PC-3 (cell line): Measurements from ENCODE around the gene DIO1.

ENCODE experiments used
- EZH2 ChIP-seq: fragments of 300-600 bp; sonication (generic); IDR thresholded peaks from one replicate; pipeline ENCODE4 v1.6.1; 2017; ENCODE audit warnings: antibody characterized with exemption, mild to moderate bottlenecking, low read length; ENCODE audit not compliant: unreplicated experiment
- EZH2phosphoT487 ChIP-seq: fragments of 300-600 bp; sonication (generic); IDR thresholded peaks from 2 replicates; pipeline ENCODE4 v1.6.1; 2018; ENCODE audit warnings: mild to moderate bottlenecking, antibody characterized with exemption, low read length, borderline replicate concordance
- TF ChIP-seq, protein P1 (sequence below): fragments of 300-600 bp; sonication (generic); conservative IDR thresholded peaks from 2 replicates; pipeline ENCODE4 v1.5.1; 2017; ENCODE audit warnings: antibody characterized with exemption, low read depth, mild to moderate bottlenecking, low read length

DNA sequence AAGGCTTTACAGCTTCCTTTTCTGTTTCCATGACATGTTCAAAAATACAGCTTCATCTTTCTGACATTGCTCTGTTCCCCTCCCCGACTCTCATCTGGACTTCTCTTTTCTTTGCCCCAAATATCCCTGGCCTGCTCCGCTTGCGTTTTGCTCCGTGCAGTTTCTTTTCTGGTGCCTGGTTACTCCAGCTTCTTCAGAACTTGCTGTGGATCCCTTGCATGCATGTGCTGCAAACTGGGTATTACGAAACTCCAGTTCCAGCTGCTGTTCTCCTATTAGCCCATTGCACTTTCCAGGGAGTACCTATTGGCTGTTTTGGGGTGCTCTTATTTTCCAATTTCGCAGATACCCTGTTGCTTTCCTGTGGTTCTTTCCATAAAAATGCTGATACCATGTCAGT lies 46.0 kb upstream of the DIO1 start:
- TF ChIP-seq, protein P1, sequence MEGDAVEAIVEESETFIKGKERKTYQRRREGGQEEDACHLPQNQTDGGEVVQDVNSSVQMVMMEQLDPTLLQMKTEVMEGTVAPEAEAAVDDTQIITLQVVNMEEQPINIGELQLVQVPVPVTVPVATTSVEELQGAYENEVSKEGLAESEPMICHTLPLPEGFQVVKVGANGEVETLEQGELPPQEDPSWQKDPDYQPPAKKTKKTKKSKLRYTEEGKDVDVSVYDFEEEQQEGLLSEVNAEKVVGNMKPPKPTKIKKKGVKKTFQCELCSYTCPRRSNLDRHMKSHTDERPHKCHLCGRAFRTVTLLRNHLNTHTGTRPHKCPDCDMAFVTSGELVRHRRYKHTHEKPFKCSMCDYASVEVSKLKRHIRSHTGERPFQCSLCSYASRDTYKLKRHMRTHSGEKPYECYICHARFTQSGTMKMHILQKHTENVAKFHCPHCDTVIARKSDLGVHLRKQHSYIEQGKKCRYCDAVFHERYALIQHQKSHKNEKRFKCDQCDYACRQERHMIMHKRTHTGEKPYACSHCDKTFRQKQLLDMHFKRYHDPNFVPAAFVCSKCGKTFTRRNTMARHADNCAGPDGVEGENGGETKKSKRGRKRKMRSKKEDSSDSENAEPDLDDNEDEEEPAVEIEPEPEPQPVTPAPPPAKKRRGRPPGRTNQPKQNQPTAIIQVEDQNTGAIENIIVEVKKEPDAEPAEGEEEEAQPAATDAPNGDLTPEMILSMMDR, result no peak
- TF ChIP-seq EZH2, result no peak
- no peak for TF ChIP-seq EZH2phosphoT487
